Stomach (tissue), 9 donors: ENCODE measurements around the gene MYOM1. TPM values are rescaled to one million over a fixed set of nuclear protein-coding genes. Genes with fewer than 3 reads are reported as not detected.
A peak's percentile ranks its signal among the peaks of the same experiment; 100 is the strongest.

Experiments used
- DNase-seq, 2 donors: peaks; one replicate each; pipeline versions ENCODE4 v3.0.0 to v3.0.0-alpha.2; 2013 to 2019
- H3K27ac ChIP-seq, 5 donors: fragments of 200-600 bp in 4 of 5; sonication (generic) in 4 of 5; one replicate each; pipeline ENCODE4 v1.5.1; 2013 to 2019; ENCODE audit warnings: mild to moderate bottlenecking in 1 of 5, moderate library complexity in 1 of 5
- H3K27me3 ChIP-seq, 3 donors: fragments of 200-600 bp; sonication (generic); one replicate each; pipeline ENCODE4 v1.5.1; 2017 to 2019; ENCODE audit warnings: mixed run types in 1 of 3
- H3K36me3 ChIP-seq, 4 donors: fragments of 200-600 bp; sonication (generic); 1 replicate in 3 of 4; 2 replicates in 1 of 4; pipeline ENCODE4 v1.5.1; 2016 to 2019
- H3K4me1 ChIP-seq, 4 donors: fragments of 200-600 bp; sonication (generic); one replicate each; pipeline ENCODE4 v1.5.1; 2016 to 2019
- H3K4me3 ChIP-seq, 4 donors: fragments of 200-600 bp; sonication (generic) in 3 of 4; one replicate each; pipeline ENCODE4 v1.5.1; 2016 to 2019; ENCODE audit warnings: mild to moderate bottlenecking in 1 of 4
- H3K9me3 ChIP-seq, 4 donors: fragments of 200-600 bp; sonication (generic); one replicate each; pipeline ENCODE4 v1.5.1; 2016 to 2019
- EP300 ChIP-seq: sonication (generic); formaldehyde crosslinking; IDR thresholded peaks from one replicate; pipeline ENCODE4 v1.6.1; 2017; ENCODE audit warnings: antibody characterized with exemption
- POLR2A ChIP-seq, 4 donors: fragments of 450-650 bp; IDR thresholded peaks; one replicate each; pipeline ENCODE4 v1.6.1; 2016; ENCODE audit warnings: antibody characterized with exemption in 4 of 4, control low read depth in 2 of 4, mild to moderate bottlenecking in 1 of 4, moderate library complexity in 1 of 4
- POLR2AphosphoS5 ChIP-seq, 3 donors: sonication (generic); formaldehyde crosslinking; IDR thresholded peaks; one replicate each; pipeline ENCODE4 v1.6.1; 2016; ENCODE audit warnings: antibody characterized with exemption in 3 of 3
- WGBS, 5 donors: extraction: QIAGEN DNeasy Blood & Tissue Kit in 3 of 5; methylation state at CpG; one replicate each; pipeline versions ENCODE4 v1.1.5 to v1.1.7; 2013 to 2018; 5-methylcytosine and 5-hydroxymethylcytosine counted together
- intact Hi-C: fragments of 100-400 bp; cut with DNase I; formaldehyde crosslinking; loops from one replicate; pipeline ENCODE4 v1.15.1; 2023; ENCODE audit warnings: low total_unique reads
- polyA plus RNA-seq, 3 donors: library from polyadenylated mRNA; stranded (reverse); fragments of 200-250 nt; gene quantifications; one replicate each; pipeline ENCODE4 v1.2.3, GENCODE V29; 2013
- total RNA-seq, 5 donors: library from RNA; depleted of rRNA; stranded (reverse); fragments of >200 nt; gene quantifications; one replicate each; pipeline versions ENCODE4 v1.1.0 to v1.2.3, GENCODE V29; 2014 to 2016
- TF ChIP-seq, protein P1 (sequence below), 7 experiments: fragments of 450-650 bp in 4 of 7; fragments of 200-600 bp in 3 of 7; sonication (generic) in 3 of 7; IDR thresholded peaks; one replicate each; pipeline ENCODE4 v1.5.1; 2016 to 2019; ENCODE audit warnings: antibody characterized with exemption in 7 of 7, control low read depth in 2 of 7, mild to moderate bottlenecking in 1 of 7
- donor health status: healthy with polysubstance abuse.
- donor health status: Bipolar disorder and iron deficiency.
- donor health status: healthy.

The MYOM1 gene
- total and polyA plus RNA-seq, 8 donors: 1.2 to 37.9 (median 3.5) TPM

- H3K36me3 ChIP-seq: no peaks in the 10 kb centered on the region
- intact Hi-C loops: no loop called here
- no peak for DNase-seq
- H3K9me3 ChIP-seq: no peaks in the 10 kb centered on the region
- 83 to 97% (median 91%) methylated on average over 2 of the region's 2 CpGs for WGBS, 5 donors
- no peak overlapping the region for H3K27ac ChIP-seq
- no peaks in the 10 kb centered on the region for H3K27me3 ChIP-seq
- H3K4me1 ChIP-seq: peaks cover 9 to 36% (median 17%) of the 10 kb centered on the region in 4 donors
- H3K4me3 ChIP-seq: no peak overlapping the region
- no peak for TF ChIP-seq POLR2AphosphoS5 (IDR thresholded peaks at IDR 0.05)
- no peak for TF ChIP-seq EP300
- TF ChIP-seq POLR2A (IDR thresholded peaks at IDR 0.05): no peak
- TF ChIP-seq, protein P1, sequence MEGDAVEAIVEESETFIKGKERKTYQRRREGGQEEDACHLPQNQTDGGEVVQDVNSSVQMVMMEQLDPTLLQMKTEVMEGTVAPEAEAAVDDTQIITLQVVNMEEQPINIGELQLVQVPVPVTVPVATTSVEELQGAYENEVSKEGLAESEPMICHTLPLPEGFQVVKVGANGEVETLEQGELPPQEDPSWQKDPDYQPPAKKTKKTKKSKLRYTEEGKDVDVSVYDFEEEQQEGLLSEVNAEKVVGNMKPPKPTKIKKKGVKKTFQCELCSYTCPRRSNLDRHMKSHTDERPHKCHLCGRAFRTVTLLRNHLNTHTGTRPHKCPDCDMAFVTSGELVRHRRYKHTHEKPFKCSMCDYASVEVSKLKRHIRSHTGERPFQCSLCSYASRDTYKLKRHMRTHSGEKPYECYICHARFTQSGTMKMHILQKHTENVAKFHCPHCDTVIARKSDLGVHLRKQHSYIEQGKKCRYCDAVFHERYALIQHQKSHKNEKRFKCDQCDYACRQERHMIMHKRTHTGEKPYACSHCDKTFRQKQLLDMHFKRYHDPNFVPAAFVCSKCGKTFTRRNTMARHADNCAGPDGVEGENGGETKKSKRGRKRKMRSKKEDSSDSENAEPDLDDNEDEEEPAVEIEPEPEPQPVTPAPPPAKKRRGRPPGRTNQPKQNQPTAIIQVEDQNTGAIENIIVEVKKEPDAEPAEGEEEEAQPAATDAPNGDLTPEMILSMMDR (IDR thresholded peaks at IDR 0.05): no peak
Measured at GRCh38 chr18:3040173-3040572, 179.6 kb downstream of the MYOM1 start.

GRCh38 chr18:3037423-3037915 lies 182.3 kb downstream of the MYOM1 start:
- peak; percentile 60 to 90 for DNase-seq
- peaks cover 0 to 21% (median 3%) of the 10 kb centered on the region in 4 donors for H3K4me1 ChIP-seq
- TF ChIP-seq POLR2AphosphoS5 (IDR thresholded peaks at IDR 0.05) (peak in 2 of 3 donors; percentile 66 to 89), EP300 (no peak)
- peak overlapping the region; percentile 77 to 88 (median 81) for H3K27ac ChIP-seq
- H3K36me3 ChIP-seq: no peaks in the 10 kb centered on the region
- no peaks in the 10 kb centered on the region for H3K9me3 ChIP-seq
- intact Hi-C loops: no loop called here
- no peak overlapping the region for H3K4me3 ChIP-seq
- WGBS, 5 donors: 18 to 25% (median 21%) methylated on average over 4 of the region's 4 CpGs
- H3K27me3 ChIP-seq: no peaks in the 10 kb centered on the region

GRCh38 chr18:3036108-3036507 lies 183.7 kb downstream of the MYOM1 start:
- 88 to 97% (median 91%) methylated on average over 5 of the region's 5 CpGs for WGBS, 5 donors
- Histone ChIP-seq H3K27me3 (no peaks in the 10 kb centered on the region), H3K4me3 (no peak overlapping the region), H3K27ac (no peak overlapping the region), H3K9me3 (no peaks in the 10 kb centered on the region), H3K36me3 (no peaks in the 10 kb centered on the region), H3K4me1 (peaks cover 0 to 15% (median 3%) of the 10 kb centered on the region in 4 donors)
- intact Hi-C loops: no loop called here
- TF ChIP-seq EP300 (no peak), POLR2AphosphoS5 (IDR thresholded peaks at IDR 0.05) (no peak), POLR2A (IDR thresholded peaks at IDR 0.05) (no peak)
- TF ChIP-seq, protein P1 (IDR thresholded peaks at IDR 0.05): no peak
- no peak for DNase-seq

DNA sequence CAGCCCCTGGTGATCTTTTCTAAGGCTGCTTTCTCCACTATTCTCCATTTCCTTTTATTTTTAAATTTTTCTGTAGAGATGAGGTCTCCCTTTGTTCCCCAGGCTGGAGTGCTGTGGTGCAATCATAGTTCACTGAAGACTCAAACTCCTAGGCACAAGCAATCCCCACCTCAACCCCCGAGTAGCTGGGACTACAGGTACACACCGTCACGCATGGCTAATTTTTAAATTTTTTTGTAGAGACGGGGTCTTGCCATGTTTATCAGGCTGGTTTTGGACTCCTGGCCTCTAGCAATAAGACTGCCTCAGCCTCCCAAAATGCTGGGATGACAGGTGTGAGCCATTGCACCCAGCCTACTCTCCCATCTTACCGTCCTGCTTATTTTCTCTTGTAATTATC lies 184.1 kb downstream of the MYOM1 start:
- no peak for DNase-seq
- H3K27ac ChIP-seq: no peak overlapping the region
- no peaks in the 10 kb centered on the region for H3K27me3 ChIP-seq
- H3K9me3 ChIP-seq: no peaks in the 10 kb centered on the region
- 92 to 96% (median 95%) methylated on average over 5 of the region's 5 CpGs for WGBS, 5 donors
- H3K4me1 ChIP-seq: peaks cover 0 to 15% (median 3%) of the 10 kb centered on the region in 4 donors
- no peak overlapping the region for H3K4me3 ChIP-seq
- intact Hi-C loops: no loop called here
- H3K36me3 ChIP-seq: no peaks in the 10 kb centered on the region
- no peak for TF ChIP-seq EP300
- TF ChIP-seq POLR2A (IDR thresholded peaks at IDR 0.05): no peak
- TF ChIP-seq, protein P1 (IDR thresholded peaks at IDR 0.05): no peak
- no peak for TF ChIP-seq POLR2AphosphoS5 (IDR thresholded peaks at IDR 0.05)

DNA sequence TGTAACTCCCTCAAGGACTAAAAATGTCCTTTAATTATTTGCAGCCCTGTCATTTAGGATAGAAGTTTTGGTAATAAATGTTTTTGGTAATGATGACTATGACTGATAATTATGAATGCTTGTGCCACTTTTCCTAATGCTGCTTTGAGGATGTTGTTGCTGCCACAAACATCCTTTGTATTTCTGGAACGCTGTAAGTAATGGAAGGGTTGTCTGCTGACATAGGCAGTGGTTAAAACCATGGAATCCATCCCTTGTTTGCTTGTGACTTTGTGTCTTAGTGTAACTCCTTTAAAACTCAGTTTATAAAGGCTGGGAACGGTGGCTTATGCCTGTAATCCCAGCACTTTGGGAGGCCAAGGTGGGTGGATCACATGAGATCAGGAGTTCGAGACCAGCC lies 187.0 kb downstream of the MYOM1 start:
- H3K9me3 ChIP-seq: no peaks in the 10 kb centered on the region
- intact Hi-C loops: no loop called here
- no peaks in the 10 kb centered on the region for H3K36me3 ChIP-seq
- WGBS, 5 donors: 85 to 96% (median 91%) methylated on average over 3 of the region's 3 CpGs
- H3K27me3 ChIP-seq: no peaks in the 10 kb centered on the region
- no peak for DNase-seq
- H3K4me1 ChIP-seq: peaks cover 10 to 28% (median 14%) of the 10 kb centered on the region in 4 donors
- no peak overlapping the region for H3K27ac ChIP-seq
- no peak overlapping the region for H3K4me3 ChIP-seq
- TF ChIP-seq POLR2A (IDR thresholded peaks at IDR 0.05) (no peak), EP300 (no peak), POLR2AphosphoS5 (IDR thresholded peaks at IDR 0.05) (no peak)
- TF ChIP-seq, protein P1 (IDR thresholded peaks at IDR 0.05): no peak
